ENCODE results near the gene HOXD12. TPM values are rescaled to one million over a fixed set of nuclear protein-coding genes. Genes with fewer than 3 reads are reported as not detected.

The HOXD12 gene
- polyA plus RNA-seq, 1 donor from 2014 or later, result not detected

DNA sequence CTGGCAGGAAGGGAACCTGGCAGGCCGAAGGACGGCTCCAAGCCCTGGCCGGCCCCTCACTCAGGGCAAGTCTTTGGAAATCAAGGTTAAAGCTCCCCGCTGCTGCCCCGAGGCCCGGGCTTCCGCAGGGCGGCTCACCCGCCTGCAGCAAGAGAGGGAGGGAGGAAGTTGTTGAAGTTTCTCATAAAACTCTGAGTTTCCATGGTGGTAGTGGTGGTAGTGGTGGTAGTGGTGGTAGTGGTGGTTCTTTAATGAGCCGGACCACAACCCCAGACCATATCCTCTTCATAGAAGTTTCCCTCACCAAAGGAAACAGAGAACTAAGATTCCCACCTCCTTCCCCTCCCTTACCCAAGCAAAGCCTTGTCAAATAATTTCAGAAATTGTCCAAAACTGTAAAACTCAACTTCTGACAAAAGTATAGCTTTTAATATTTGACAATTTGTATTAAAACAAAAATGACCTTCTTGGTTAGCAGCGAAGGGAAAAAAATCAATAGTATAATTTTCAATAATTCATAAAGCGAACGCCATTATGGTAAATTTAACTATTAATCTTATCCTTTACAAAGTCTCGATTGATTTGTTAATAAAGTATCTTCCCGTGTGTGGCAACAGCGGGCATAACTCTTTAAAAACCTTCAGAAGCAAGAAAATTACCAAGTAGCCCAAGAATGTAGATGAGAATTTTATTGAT, 15.5 kb downstream of the HOXD12 start:
- no peak overlapping the region for H2AFZ ChIP-seq (ENCODE audit: low read depth, low read length)
- H3K79me2 ChIP-seq (replicated peaks; ENCODE audit: insufficient read depth, low read length), result no peaks in the 10 kb centered on the region
- no peaks in the 10 kb centered on the region for H3K9me2 ChIP-seq (ENCODE audit: insufficient read depth, low read length)
- no peak overlapping the region for H3K4me3 ChIP-seq (ENCODE audit: low read length)
- TF ChIP-seq POLR2AphosphoS5 (IDR thresholded peaks at IDR 0.05) (no peak), EZH2 (IDR thresholded peaks at IDR 0.05; ENCODE audit: borderline replicate concordance, insufficient read depth, low read length, poor library complexity, severe bottlenecking) (peak; percentile 68)
- no peak overlapping the region for H3K9ac ChIP-seq (ENCODE audit: low read length)
- H3K36me3 ChIP-seq (ENCODE audit: insufficient read depth, low read length), result no peaks in the 10 kb centered on the region
- no peaks in the 10 kb centered on the region for H3F3A ChIP-seq (ENCODE audit: insufficient read depth, low read length, poor library complexity, severe bottlenecking)
- H3K27me3 ChIP-seq (ENCODE audit: insufficient read depth, low read depth, low read length), result peaks cover 99% of the 10 kb centered on the region
- peaks cover 32% of the 10 kb centered on the region for H3K9me3 ChIP-seq (ENCODE audit: low read length)
- H3K27ac ChIP-seq (ENCODE audit: low read length), result no peak overlapping the region
- no peak overlapping the region for H3K4me2 ChIP-seq (ENCODE audit: low read length)
- H4K20me1 ChIP-seq (ENCODE audit: insufficient read depth), result no peaks in the 10 kb centered on the region

DNA sequence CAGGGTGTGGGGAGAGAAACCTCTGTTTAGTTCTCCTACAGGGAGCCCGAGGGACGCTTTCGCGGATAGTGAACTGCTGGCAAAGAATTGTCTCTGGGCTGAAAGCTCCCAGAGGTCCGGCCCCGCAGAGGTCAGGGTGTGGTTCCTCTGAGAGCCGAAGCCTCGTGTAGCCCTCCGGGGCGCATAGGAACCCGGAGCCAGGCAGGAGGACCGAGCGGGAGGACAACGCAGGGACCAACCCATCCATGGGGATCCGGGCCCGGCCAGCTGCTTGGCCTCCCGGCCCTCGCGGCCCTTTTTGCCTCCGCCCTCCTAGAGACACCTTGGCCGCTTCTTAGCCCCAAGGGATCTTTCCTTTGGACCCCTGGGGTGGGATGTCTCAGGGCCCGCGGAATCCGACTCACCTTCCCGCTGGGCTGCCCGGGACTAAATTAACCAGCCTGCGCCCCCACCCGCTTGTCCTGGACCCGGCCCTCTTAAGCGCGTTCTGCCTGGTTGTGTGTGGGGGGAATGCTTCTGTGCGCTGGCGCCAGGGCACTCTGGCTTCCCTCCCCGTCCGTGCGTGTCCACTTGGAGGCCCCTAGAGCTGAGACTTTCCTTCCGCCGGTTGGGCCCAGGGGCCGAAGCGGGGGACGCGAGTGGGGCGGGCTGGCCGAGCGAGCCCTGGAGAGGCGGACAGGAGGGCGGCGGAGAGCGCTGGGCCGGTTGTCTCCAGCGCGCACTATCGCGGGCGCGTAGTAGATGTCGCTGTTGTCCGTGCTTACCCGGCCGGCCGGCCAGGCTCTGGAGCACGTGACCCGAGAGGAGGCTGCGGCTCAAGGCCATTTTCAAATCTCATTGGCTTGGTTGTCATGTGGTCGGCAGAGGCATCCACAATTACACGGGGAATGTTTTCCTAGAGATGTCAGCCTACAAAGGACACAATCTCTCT, 16.6 kb downstream of the HOXD12 start, which contains the start of gene HOXD10:
TSS of gene HOXD10 (plus strand) at position 896 of the 931 bp plus-strand sequence. CDS start 56 bp downstream, outside the sequence.
- no peaks in the 10 kb centered on the region for H3F3A ChIP-seq (ENCODE audit: insufficient read depth, low read length, poor library complexity, severe bottlenecking)
- no peak within 1 kb of the TSS for H3K27ac ChIP-seq (ENCODE audit: low read length)
- H3K4me2 ChIP-seq (ENCODE audit: low read length), result no peak within 1 kb of the TSS
- TF ChIP-seq, protein P1, sequence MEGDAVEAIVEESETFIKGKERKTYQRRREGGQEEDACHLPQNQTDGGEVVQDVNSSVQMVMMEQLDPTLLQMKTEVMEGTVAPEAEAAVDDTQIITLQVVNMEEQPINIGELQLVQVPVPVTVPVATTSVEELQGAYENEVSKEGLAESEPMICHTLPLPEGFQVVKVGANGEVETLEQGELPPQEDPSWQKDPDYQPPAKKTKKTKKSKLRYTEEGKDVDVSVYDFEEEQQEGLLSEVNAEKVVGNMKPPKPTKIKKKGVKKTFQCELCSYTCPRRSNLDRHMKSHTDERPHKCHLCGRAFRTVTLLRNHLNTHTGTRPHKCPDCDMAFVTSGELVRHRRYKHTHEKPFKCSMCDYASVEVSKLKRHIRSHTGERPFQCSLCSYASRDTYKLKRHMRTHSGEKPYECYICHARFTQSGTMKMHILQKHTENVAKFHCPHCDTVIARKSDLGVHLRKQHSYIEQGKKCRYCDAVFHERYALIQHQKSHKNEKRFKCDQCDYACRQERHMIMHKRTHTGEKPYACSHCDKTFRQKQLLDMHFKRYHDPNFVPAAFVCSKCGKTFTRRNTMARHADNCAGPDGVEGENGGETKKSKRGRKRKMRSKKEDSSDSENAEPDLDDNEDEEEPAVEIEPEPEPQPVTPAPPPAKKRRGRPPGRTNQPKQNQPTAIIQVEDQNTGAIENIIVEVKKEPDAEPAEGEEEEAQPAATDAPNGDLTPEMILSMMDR (IDR thresholded peaks at IDR 0.05; ENCODE audit: poor library complexity, severe bottlenecking), result no peak
- TF ChIP-seq MXI1 (conservative IDR thresholded peaks at IDR 0.05; ENCODE audit: poor library complexity, severe bottlenecking) (no peak), SMC3 (conservative IDR thresholded peaks at IDR 0.05; ENCODE audit: poor library complexity) (no peak), RAD21 (conservative IDR thresholded peaks at IDR 0.05) (no peak), POLR2AphosphoS5 (IDR thresholded peaks at IDR 0.05) (no peak), EP300 (conservative IDR thresholded peaks at IDR 0.05; ENCODE audit: poor library complexity, severe bottlenecking) (no peak), TAF1 (IDR thresholded peaks at IDR 0.05; ENCODE audit: low read depth) (no peak), EZH2 (IDR thresholded peaks at IDR 0.05; ENCODE audit: borderline replicate concordance, insufficient read depth, low read length, poor library complexity, severe bottlenecking) (no peak)
- TF ChIP-seq, protein P2, sequence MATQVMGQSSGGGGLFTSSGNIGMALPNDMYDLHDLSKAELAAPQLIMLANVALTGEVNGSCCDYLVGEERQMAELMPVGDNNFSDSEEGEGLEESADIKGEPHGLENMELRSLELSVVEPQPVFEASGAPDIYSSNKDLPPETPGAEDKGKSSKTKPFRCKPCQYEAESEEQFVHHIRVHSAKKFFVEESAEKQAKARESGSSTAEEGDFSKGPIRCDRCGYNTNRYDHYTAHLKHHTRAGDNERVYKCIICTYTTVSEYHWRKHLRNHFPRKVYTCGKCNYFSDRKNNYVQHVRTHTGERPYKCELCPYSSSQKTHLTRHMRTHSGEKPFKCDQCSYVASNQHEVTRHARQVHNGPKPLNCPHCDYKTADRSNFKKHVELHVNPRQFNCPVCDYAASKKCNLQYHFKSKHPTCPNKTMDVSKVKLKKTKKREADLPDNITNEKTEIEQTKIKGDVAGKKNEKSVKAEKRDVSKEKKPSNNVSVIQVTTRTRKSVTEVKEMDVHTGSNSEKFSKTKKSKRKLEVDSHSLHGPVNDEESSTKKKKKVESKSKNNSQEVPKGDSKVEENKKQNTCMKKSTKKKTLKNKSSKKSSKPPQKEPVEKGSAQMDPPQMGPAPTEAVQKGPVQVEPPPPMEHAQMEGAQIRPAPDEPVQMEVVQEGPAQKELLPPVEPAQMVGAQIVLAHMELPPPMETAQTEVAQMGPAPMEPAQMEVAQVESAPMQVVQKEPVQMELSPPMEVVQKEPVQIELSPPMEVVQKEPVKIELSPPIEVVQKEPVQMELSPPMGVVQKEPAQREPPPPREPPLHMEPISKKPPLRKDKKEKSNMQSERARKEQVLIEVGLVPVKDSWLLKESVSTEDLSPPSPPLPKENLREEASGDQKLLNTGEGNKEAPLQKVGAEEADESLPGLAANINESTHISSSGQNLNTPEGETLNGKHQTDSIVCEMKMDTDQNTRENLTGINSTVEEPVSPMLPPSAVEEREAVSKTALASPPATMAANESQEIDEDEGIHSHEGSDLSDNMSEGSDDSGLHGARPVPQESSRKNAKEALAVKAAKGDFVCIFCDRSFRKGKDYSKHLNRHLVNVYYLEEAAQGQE (IDR thresholded peaks at IDR 0.05; ENCODE audit: borderline replicate concordance), result no peak
- H3K9me3 ChIP-seq (ENCODE audit: low read length), result peaks cover 32% of the 10 kb centered on the region
- H2AFZ ChIP-seq (ENCODE audit: low read depth, low read length), result no peak within 1 kb of the TSS
- H3K27me3 ChIP-seq (ENCODE audit: insufficient read depth, low read depth, low read length), result peaks cover 99% of the 10 kb centered on the region
- no peak within 1 kb of the TSS for H3K4me3 ChIP-seq (ENCODE audit: low read length)
- no peaks in the 10 kb centered on the region for H3K79me2 ChIP-seq (replicated peaks; ENCODE audit: insufficient read depth, low read length)
- H3K9me2 ChIP-seq (ENCODE audit: insufficient read depth, low read length), result no peaks in the 10 kb centered on the region
- no peak within 1 kb of the TSS for H3K9ac ChIP-seq (ENCODE audit: low read length)
- H4K20me1 ChIP-seq (ENCODE audit: insufficient read depth), result no peaks in the 10 kb centered on the region
- no peaks in the 10 kb centered on the region for H3K36me3 ChIP-seq (ENCODE audit: insufficient read depth, low read length)

All from neural cell (in vitro differentiated cells).